Bronchial epithelial cell (primary cell): Measurements from ENCODE around the gene BTBD1. TPM values are rescaled to one million over a fixed set of nuclear protein-coding genes. Genes with fewer than 3 reads are reported as not detected.
A peak's percentile ranks its signal among the peaks of the same experiment; 100 is the strongest.

Experiments used
- DNase-seq: peaks from one replicate; pipeline ENCODE4 v3.0.0-alpha.2; 2010; ENCODE audit warnings: low read depth
- FAIRE-seq: peaks from 2 replicates; lab custom pipeline; 2011; peaks lifted over from hg19 to GRCh38; lab: Jason Lieb, UNC
- H3K27me3 ChIP-seq: 2 replicates; pipeline ENCODE4 v1.5.1; 2011; ENCODE audit warnings: low read length; ENCODE audit not compliant: control insufficient read depth, insufficient read depth
- H3K36me3 ChIP-seq: 2 replicates; pipeline ENCODE4 v1.5.1; 2011; ENCODE audit warnings: low read length; ENCODE audit not compliant: control insufficient read depth, insufficient read depth
- H3K4me3 ChIP-seq: 2 replicates; pipeline ENCODE4 v1.5.1; 2011; ENCODE audit warnings: mild to moderate bottlenecking, low read depth, low read length, control low read depth
- CTCF ChIP-seq: IDR thresholded peaks from 2 replicates; pipeline ENCODE4 v1.5.1; 2011; ENCODE audit warnings: mild to moderate bottlenecking, moderate library complexity, low read length, control low read depth, inconsistent platforms; ENCODE audit not compliant: insufficient read depth, severe bottlenecking
- total RNA-seq: library from RNA; depleted of rRNA; stranded (reverse); fragments of >200 nt; gene quantifications from 2 replicates; pipeline ENCODE4 v1.2.1, GENCODE V29; 2014

BTBD1 gene
- total RNA-seq, 1 donor from 2014 or later: 78.2 TPM

GRCh38 chr15:83016906-83017305, 50.1 kb downstream of the BTBD1 start:
- FAIRE-seq: no peak
- TF ChIP-seq CTCF: no peak
- peaks cover 6% of the 10 kb centered on the region for H3K36me3 ChIP-seq
- no peaks in the 10 kb centered on the region for H3K27me3 ChIP-seq
- no peak for DNase-seq
- H3K4me3 ChIP-seq: no peak overlapping the region

- no peak overlapping the region for H3K4me3 ChIP-seq
- no peak for FAIRE-seq
- no peak for DNase-seq
- peaks cover 6% of the 10 kb centered on the region for H3K36me3 ChIP-seq
- H3K27me3 ChIP-seq: no peaks in the 10 kb centered on the region
- no peak for TF ChIP-seq CTCF
Observed at GRCh38 chr15:83015361-83015760, 51.7 kb downstream of the BTBD1 start.

DNA sequence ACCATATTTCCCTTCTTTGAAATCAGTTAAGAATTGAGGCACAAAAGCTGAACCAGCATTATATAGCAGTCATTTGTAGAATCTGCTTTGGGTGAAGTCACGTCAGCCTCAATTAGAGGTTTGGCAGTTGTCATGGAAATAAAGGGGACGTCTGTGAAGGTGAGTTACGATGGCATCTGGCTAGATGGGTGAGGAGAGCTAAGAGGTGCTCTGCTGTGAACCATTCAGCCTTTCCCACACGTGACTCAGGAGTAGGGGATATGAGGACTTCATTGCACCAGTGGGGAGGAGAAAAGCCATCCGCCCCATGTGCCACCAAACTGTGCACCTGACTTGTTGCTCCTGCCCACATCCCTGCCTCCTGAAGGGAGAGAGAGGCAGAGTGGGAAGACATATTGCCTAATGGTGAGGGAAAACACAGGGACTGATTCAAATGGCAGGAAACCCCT, 52.8 kb downstream of the BTBD1 start:
- H3K36me3 ChIP-seq: peaks cover 1% of the 10 kb centered on the region
- no peaks in the 10 kb centered on the region for H3K27me3 ChIP-seq
- no peak for DNase-seq
- H3K4me3 ChIP-seq: no peak overlapping the region
- FAIRE-seq: no peak
- TF ChIP-seq CTCF: no peak

GRCh38 chr15:83012636-83013035, 54.4 kb downstream of the BTBD1 start:
- FAIRE-seq (no peak), DNase-seq (no peak)
- H3K36me3 ChIP-seq: peaks cover 2% of the 10 kb centered on the region
- no peak overlapping the region for H3K4me3 ChIP-seq
- H3K27me3 ChIP-seq: no peaks in the 10 kb centered on the region
- no peak for TF ChIP-seq CTCF

GRCh38 chr15:83012076-83012426, 55.0 kb downstream of the BTBD1 start:
- H3K36me3 ChIP-seq: peaks cover 2% of the 10 kb centered on the region
- DNase-seq: no peak
- H3K4me3 ChIP-seq: peak overlapping the region; percentile 96
- FAIRE-seq: no peak
- no peaks in the 10 kb centered on the region for H3K27me3 ChIP-seq
- TF ChIP-seq CTCF: no peak
